ENCODE measurements around the gene APMAP. TPM values are rescaled to one million over a fixed set of nuclear protein-coding genes. Genes with fewer than 3 reads are reported as not detected.
"Not testable (repeated sequence)": the region's sequence is repeated elsewhere in the genome, so short reads cannot be mapped to it uniquely, and the experiment has no call there.

Gene APMAP
- total and polyA plus RNA-seq, 8 donors: 20.8 to 47.8 (median 28.4) TPM

DNA sequence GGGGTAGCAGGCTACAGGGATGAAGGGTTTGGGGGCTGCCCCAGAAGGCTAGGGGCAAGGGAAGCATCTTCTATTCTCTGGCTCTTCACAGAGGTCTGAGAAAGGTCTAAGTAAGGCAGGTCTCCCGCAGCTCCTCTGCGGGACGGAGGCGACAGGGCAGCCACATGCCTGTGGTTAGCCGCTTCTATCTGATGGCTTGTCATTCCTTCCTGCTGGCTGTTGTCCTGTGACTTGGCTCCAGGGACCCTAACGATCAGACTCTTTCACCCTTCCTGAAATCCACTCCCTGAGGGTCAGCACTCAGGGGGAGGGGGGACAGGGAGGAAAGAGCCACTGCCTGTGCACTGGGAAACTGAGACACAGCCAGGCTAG is 42.8 kb downstream of the APMAP start:
- no peaks in the 10 kb centered on the region for H3K27me3 ChIP-seq
- H3K4me3 ChIP-seq: peak overlapping the region in 1 of 4 donors; percentile 20
- H3K4me1 ChIP-seq: no peaks in the 10 kb centered on the region
- ATAC-seq (peak in 2 of 4 donors; percentile 15 to 24), FAIRE-seq (no peak), DNase-seq (peak in 1 of 6 donors; percentile 14)
- H3K27ac ChIP-seq: peak overlapping the region in 1 of 4 donors; percentile 8
- TF ChIP-seq CTCF (IDR thresholded peaks at IDR 0.05): no peak
- no peaks in the 10 kb centered on the region for H3K36me3 ChIP-seq
- 32 to 49% methylated on average over 6 of the region's 6 CpGs for WGBS, 2 donors
- intact Hi-C loops (cut with DNase I): no loop called here
- H3K9me3 ChIP-seq: no peaks in the 10 kb centered on the region

DNA sequence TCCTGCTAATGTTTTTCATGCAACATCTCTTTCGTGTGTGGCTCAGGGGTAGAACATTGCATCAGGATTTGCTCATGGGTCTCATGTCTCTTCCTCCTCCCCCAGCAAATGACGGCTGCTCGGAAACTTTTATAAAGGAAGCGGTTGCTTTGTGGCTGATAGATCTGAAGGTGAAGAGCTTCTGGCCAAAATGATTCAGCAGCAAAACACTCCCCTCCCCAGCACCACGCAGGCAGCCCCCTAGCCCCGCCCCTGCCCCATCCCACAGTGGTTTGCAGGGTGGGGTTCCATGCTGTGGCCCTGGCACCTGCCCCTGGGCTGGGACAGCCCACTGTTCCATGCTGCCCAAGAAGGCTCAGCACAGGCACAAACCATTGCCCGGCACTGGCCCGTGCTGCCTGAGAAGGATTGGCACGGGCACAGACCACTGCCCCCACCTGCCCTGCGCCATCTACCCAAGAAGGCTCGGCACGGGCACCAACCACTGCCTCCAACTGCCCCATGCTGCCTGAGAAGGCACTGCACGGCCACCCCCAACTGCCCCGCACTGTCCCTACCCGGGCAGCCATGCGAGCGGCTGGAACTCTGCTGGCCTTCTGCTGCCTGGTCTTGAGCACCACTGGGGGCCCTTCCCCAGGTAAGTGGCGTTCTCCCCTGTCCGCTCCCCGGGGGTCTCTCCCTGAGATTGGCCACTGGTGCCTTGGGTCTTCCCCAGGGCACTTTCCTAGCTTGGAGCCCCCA is 43.4 kb downstream of the APMAP start, which contains the start of gene CST7:
Gene CST7 (plus strand): TSS at position 331 of the 741 bp plus-strand sequence. CDS start 237 bp downstream, at position 568.
- no peak for FAIRE-seq
- ATAC-seq: peak in 3 of 4 donors; percentile 38 to 68 (median 63)

DNA sequence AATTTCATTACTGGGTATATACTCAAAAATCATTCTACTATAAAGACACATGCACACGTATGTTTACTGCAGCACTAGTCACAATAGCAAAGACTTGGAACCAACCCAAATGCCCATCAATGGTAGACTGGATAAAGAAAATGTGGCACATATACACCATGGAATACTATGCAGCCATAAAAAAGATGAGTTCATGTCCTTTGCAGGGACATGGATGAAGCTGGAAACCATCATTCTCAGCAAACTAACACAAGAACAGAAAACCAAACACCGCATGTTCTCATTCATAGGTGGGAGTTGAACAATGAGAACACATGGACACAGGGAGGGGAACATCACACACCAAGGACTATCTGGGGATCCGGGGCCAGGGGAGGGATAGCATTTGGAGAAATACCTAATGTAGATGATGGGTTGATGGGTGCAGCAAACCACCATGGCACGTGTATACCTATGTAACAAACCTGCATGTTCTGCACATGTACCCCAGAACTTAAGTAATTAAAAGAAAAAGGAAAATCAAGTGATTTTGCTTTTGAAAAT is 44.1 kb downstream of the APMAP start:
- H3K4me1 ChIP-seq; H3K9me3 ChIP-seq; FAIRE-seq; H3K27me3 ChIP-seq; H3K4me3 ChIP-seq; intact Hi-C loops (cut with DNase I); H3K27ac ChIP-seq; H3K36me3 ChIP-seq; ATAC-seq: not testable (repeated sequence)
- DNase-seq: peak in 1 of 6 donors; percentile 2
- 59 to 61% methylated on average over 4 of the region's 4 CpGs for WGBS, 2 donors

More for the DNA sequence above, 43.4 kb downstream of the APMAP start, which contains the start of gene CST7:
- intact Hi-C loops (cut with DNase I): no loop called here
- TF ChIP-seq CTCF (IDR thresholded peaks at IDR 0.05): no peak
- no peaks in the 10 kb centered on the region for H3K4me1 ChIP-seq
- peak in 2 of 6 donors; percentile 26 to 59 for DNase-seq
- peak within 1 kb of the TSS in 1 of 4 donors; percentile 20 for H3K4me3 ChIP-seq
- no peaks in the 10 kb centered on the region for H3K27me3 ChIP-seq
- H3K27ac ChIP-seq: peak within 1 kb of the TSS in 1 of 4 donors; percentile 8
- H3K36me3 ChIP-seq: no peaks in the 10 kb centered on the region
- H3K9me3 ChIP-seq: no peaks in the 10 kb centered on the region
- 71 to 80% methylated on average over 20 of the region's 20 CpGs for WGBS, 2 donors

DNA sequence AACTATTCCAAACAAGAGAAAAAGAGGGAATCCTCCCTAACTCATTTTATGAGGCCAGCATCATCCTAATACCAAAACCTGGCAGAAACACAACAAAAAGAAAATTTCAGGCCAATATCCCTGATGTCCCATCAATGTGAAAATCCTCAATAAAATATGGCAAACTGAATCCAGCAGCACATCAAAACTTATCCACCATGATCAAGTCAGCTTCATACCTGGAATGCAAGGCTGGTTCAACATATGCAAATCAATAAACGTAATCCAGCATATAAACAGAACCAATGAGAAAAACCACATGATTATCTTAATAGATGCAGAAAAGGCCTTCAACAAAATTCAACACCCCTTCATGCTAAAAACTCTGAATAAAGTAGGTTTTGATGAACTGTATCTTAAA is 46.2 kb downstream of the APMAP start:
- H3K4me3 ChIP-seq; DNase-seq; H3K4me1 ChIP-seq; H3K36me3 ChIP-seq; FAIRE-seq; H3K9me3 ChIP-seq; intact Hi-C loops (cut with DNase I); H3K27ac ChIP-seq; ATAC-seq; H3K27me3 ChIP-seq: not testable (repeated sequence)
- WGBS, 2 donors: 76 to 82% methylated on average over 1 of the region's 1 CpG

DNA sequence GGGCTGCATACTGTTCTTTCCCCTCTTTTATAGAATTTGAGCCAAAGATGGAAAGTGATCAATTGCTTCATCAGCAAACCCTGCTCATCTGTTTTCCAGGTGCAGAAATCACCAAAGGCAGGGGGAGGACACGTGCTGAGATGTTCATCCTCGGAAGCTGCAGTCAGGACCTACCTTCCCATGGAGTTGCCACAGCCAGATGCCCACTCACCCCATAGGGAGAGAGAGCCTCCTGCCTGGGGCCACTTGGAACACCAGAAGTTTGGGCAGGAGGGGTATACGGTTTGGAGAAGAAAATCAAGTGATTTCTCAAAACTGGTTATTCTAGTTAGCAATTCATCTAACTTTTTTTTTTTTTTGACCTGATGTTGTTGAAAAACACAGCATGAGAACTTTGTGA is 48.8 kb downstream of the APMAP start:
- no peak overlapping the region for H3K4me3 ChIP-seq
- TF ChIP-seq CTCF (IDR thresholded peaks at IDR 0.05): no peak
- FAIRE-seq (no peak), ATAC-seq (no peak), DNase-seq (no peak)
- H3K9me3 ChIP-seq: no peaks in the 10 kb centered on the region
- no peak overlapping the region for H3K27ac ChIP-seq
- no peaks in the 10 kb centered on the region for H3K36me3 ChIP-seq
- intact Hi-C loops (cut with DNase I): no loop called here
- WGBS, 2 donors: 39 to 48% methylated on average over 3 of the region's 3 CpGs
- H3K4me1 ChIP-seq: no peaks in the 10 kb centered on the region
- no peaks in the 10 kb centered on the region for H3K27me3 ChIP-seq

DNA sequence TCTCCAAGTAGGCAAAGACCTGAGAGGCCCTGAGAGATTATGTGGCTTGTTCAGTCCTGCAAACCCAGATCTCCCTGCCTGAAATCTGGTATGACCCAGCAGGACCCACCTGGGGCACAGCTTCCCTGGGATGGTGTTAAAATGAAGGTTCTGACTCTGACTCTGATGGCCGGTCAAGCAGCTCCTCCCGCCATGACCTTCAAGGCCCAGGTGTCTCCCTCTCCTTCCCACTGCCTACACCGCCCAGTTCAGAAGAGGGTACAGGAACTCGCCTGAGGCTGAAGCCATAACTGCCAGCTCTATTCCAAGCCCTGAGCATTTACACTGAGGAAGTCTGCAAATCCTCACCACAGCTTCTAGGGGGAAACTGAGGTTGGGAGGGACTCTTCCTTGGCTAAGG is 49.4 kb downstream of the APMAP start:
- no peak for TF ChIP-seq CTCF (IDR thresholded peaks at IDR 0.05)
- Histone ChIP-seq H3K4me1 (no peaks in the 10 kb centered on the region), H3K27ac (no peak overlapping the region), H3K9me3 (no peaks in the 10 kb centered on the region), H3K36me3 (no peaks in the 10 kb centered on the region), H3K4me3 (no peak overlapping the region), H3K27me3 (no peaks in the 10 kb centered on the region)
- 94 to 95% methylated on average over 4 of the region's 4 CpGs for WGBS, 2 donors
- FAIRE-seq: no peak
- ATAC-seq: no peak
- intact Hi-C loops (cut with DNase I): no loop called here
- DNase-seq: peak in 2 of 6 donors; percentile 3 to 30

Measured in pancreas (tissue), 10 donors.